Measurements from ENCODE around the gene QTRT2. TPM values are rescaled to one million over a fixed set of nuclear protein-coding genes. Genes with fewer than 3 reads are reported as not detected.

The QTRT2 gene
- total RNA-seq, 4 donors from 2014 or later, result 18.5 to 33.3 (median 21.6) TPM

DNA sequence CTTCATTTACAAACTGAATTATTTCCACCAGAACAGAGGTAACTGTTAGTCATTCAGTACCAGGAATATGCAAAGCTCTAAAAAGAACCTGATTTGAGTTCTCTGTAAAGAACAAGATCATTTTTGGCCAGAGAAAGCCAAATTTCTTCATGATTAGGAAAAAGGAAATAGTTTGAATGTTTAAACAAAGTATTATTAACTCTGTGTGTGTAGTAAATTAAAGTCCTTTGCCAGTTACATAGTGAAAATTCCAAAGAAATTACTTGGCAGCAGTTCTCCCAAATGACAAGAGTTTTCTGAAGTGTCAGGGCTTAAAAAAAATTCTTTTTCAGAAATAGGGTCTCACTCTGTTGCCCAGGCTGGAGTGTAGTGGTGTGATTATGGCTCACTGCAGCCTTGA is 24.5 kb downstream of the QTRT2 start:
- intact Hi-C loops (cut with DNase I), result no loop called here
- TF ChIP-seq, protein P1, sequence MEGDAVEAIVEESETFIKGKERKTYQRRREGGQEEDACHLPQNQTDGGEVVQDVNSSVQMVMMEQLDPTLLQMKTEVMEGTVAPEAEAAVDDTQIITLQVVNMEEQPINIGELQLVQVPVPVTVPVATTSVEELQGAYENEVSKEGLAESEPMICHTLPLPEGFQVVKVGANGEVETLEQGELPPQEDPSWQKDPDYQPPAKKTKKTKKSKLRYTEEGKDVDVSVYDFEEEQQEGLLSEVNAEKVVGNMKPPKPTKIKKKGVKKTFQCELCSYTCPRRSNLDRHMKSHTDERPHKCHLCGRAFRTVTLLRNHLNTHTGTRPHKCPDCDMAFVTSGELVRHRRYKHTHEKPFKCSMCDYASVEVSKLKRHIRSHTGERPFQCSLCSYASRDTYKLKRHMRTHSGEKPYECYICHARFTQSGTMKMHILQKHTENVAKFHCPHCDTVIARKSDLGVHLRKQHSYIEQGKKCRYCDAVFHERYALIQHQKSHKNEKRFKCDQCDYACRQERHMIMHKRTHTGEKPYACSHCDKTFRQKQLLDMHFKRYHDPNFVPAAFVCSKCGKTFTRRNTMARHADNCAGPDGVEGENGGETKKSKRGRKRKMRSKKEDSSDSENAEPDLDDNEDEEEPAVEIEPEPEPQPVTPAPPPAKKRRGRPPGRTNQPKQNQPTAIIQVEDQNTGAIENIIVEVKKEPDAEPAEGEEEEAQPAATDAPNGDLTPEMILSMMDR (IDR thresholded peaks at IDR 0.05), result no peak
- no peak for TF ChIP-seq POLR2A (IDR thresholded peaks at IDR 0.05)
- peaks cover 12 to 19% of the 10 kb centered on the region in 2 donors for H3K36me3 ChIP-seq

DNA sequence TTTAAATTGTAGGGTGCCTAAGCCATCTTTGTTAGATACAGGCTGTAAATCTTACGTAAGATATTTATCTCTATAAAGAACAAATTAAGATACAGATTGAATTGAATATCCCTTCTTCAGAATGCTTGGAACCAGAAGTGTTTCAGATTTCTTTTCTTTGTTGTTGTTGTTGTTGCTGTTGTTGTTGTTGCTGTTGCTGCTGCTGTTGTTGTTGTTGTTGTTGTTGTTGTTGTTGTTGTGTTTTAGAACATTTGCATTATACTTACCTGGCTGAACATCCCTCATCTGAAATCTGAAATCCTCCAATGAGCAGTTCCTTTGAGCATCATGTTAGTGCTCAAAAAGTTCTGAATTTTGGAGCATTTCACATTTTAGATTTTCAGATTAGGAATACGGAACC is 26.6 kb downstream of the QTRT2 start:
- Histone ChIP-seq H3K4me1 (peaks cover 3 to 6% of the 10 kb centered on the region in 2 donors), H3K4me3 (replicated peaks in 1 of 3) (no peak overlapping the region), H3K9me3 (no peaks in the 10 kb centered on the region), H3K36me3 (peaks cover 10 to 17% of the 10 kb centered on the region in 2 donors), H3K27me3 (no peaks in the 10 kb centered on the region), H3K27ac (no peak overlapping the region)
- TF ChIP-seq, protein P1 (IDR thresholded peaks at IDR 0.05), result no peak
- no peak for TF ChIP-seq POLR2A (IDR thresholded peaks at IDR 0.05)
- no peak for DNase-seq
- 96 to 98% methylated on average over 2 of the region's 2 CpGs for whole genome bisulfite sequencing, 2 donors
- intact Hi-C loops (cut with DNase I), result no loop called here

More for the DNA sequence above, 24.5 kb downstream of the QTRT2 start:
- Histone ChIP-seq H3K9me3 (no peaks in the 10 kb centered on the region), H3K4me3 (replicated peaks in 1 of 3) (no peak overlapping the region), H3K4me1 (peaks cover 3 to 8% of the 10 kb centered on the region in 2 donors), H3K27ac (no peak overlapping the region), H3K27me3 (no peaks in the 10 kb centered on the region)
- no peak for DNase-seq

DNA sequence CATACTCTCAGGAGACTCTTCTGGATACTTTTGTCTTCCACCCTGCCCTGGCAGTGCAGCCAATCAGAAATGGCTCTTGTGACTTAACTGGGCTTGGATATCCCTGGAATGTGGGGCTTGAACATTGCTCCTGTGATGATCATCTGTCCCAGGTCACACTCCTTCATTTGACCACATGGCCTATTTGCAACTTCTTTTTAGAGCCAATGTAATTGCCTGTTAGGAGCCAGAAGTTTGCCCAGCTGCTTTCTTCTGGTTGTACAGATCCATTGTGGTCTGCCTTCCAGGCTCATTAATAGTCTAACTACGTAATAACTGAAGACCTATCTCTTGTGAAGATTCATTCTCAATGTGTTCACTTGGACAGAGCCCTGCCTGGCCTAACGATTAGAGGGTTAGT is 29.8 kb downstream of the QTRT2 start:
- no peak for TF ChIP-seq POLR2A (IDR thresholded peaks at IDR 0.05)
- TF ChIP-seq, protein P1 (IDR thresholded peaks at IDR 0.05), result no peak
- intact Hi-C loops (cut with DNase I), result no loop called here
- no peaks in the 10 kb centered on the region for H3K4me1 ChIP-seq
- H3K36me3 ChIP-seq, result peaks cover 10 to 17% of the 10 kb centered on the region in 2 donors
- no peaks in the 10 kb centered on the region for H3K9me3 ChIP-seq
- DNase-seq, result no peak
- no peak overlapping the region for H3K4me3 ChIP-seq (replicated peaks in 1 of 3)
- H3K27me3 ChIP-seq, result no peaks in the 10 kb centered on the region
- WGBS, 2 donors, result 97 to 100% methylated on average over 2 of the region's 2 CpGs
- no peak overlapping the region for H3K27ac ChIP-seq

GRCh38 chr3:114089675-114090074 is 33.1 kb downstream of the QTRT2 start:
- Histone ChIP-seq H3K9me3 (no peaks in the 10 kb centered on the region), H3K4me3 (replicated peaks in 1 of 3) (no peak overlapping the region), H3K27ac (no peak overlapping the region), H3K4me1 (no peaks in the 10 kb centered on the region), H3K27me3 (no peaks in the 10 kb centered on the region), H3K36me3 (peaks cover 10 to 17% of the 10 kb centered on the region in 2 donors)
- intact Hi-C loops (cut with DNase I), result no loop called here
- TF ChIP-seq POLR2A (IDR thresholded peaks at IDR 0.05), result no peak
- TF ChIP-seq, protein P1 (IDR thresholded peaks at IDR 0.05), result no peak
- no peak for DNase-seq

- H3K4me1 ChIP-seq, result no peaks in the 10 kb centered on the region
- H3K4me3 ChIP-seq (replicated peaks in 1 of 3), result no peak overlapping the region
- TF ChIP-seq, protein P1 (IDR thresholded peaks at IDR 0.05), result no peak
- no peak for TF ChIP-seq POLR2A (IDR thresholded peaks at IDR 0.05)
- H3K27me3 ChIP-seq, result no peaks in the 10 kb centered on the region
- WGBS, 2 donors, result 58 to 64% methylated on average over 13 of the region's 13 CpGs
- no peak for DNase-seq
- intact Hi-C loops (cut with DNase I), result no loop called here
- H3K9me3 ChIP-seq, result no peaks in the 10 kb centered on the region
- H3K27ac ChIP-seq, result peak overlapping the region in 2 of 3 donors; percentile 15 to 26
- no peaks in the 10 kb centered on the region for H3K36me3 ChIP-seq
These were observed 35.8 kb downstream of the QTRT2 start for GRCh38 chr3:114092151-114093015.

All from thyroid gland (tissue), 4 donors.